ENCODE results near the gene ITPKB. TPM values are rescaled to one million over a fixed set of nuclear protein-coding genes. Genes with fewer than 3 reads are reported as not detected.

The ITPKB gene
- total and polyA plus RNA-seq, 7 experiments from 2014 or later: 51.7 to 429 (median 177) TPM

DNA sequence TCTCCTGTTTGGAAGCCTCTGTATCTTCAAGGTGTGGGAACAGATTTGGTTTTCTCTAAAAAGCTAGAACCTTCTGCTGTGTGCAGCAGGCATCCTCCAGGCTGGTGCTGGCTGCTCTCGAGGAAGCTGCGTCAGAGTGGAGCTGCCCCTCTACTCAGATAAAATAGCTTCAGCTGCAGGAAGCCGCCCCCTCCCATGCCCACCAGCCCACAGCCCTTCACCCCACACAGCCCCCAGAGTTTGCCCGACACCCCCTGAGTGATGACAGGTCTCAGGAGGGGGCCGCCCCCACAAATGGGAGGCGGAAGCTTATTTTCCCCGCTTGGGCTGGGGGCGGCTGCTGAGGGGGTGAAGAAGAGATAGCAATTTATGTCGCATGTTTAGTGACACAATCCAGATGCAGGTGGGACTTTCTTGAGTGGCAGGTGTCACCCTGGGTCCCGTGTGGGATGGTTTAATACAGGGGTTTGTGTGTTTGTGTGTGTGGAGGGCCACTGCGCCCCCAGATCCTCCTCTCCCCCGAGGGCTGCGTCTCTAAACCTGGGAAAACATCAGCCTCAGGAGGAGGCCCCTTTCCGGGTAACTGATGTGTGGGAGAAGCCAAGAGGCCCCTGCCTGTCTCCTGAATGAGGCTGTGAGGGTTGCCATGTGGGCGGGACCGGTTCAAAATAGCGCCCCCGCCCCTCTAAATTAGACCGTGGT lies 135.1 kb downstream of the ITPKB start:
- no peak overlapping the region for H3K4me3 ChIP-seq (ENCODE audit: low read length)
- H3K9me3 ChIP-seq (ENCODE audit: control insufficient read depth in 2 of 3, low read length in 3 of 3): no peaks in the 10 kb centered on the region
- Mint-ChIP-seq H3K27ac (peak overlapping the region in 1 of 9 donors; percentile 21), H3K4me3 (no peak overlapping the region), H3K4me1 (peaks cover 0 to 6% (median 0%) of the 10 kb centered on the region in 7 donors), H3K27me3 (peaks cover 0 to 2% (median 0%) of the 10 kb centered on the region in 5 donors), H3K36me3 (no peaks in the 10 kb centered on the region), H3K9me3 (no peaks in the 10 kb centered on the region)
- DNase-seq: no peak
- H3K27me3 ChIP-seq (ENCODE audit: control insufficient read depth in 2 of 2, insufficient read depth in 2 of 2, low read length in 2 of 2): no peaks in the 10 kb centered on the region
- ChIA-PET POLR2A (no interaction called here), CTCF (interaction anchor here (1.3 kb wide), 1 partner anchor 23 kb away, joined by 4 read pairs; no protein-coding TSS in a partner anchor)
- H3K36me3 ChIP-seq (ENCODE audit: control insufficient read depth in 2 of 3, insufficient read depth in 3 of 3, low read length in 3 of 3): no peaks in the 10 kb centered on the region
- H3K27ac ChIP-seq (ENCODE audit: low read depth, low read length): no peak overlapping the region
- intact Hi-C loops (cut with micrococcal nuclease): loop anchor here in 1 of 2 donors (10.0 kb wide), 1 partner anchor 479 kb away; no protein-coding TSS in a partner anchor
- ATAC-seq: no peak
- no peaks in the 10 kb centered on the region for H3K4me1 ChIP-seq (ENCODE audit: control insufficient read depth in 2 of 2, insufficient read depth in 2 of 2, low read length in 2 of 2)

DNA sequence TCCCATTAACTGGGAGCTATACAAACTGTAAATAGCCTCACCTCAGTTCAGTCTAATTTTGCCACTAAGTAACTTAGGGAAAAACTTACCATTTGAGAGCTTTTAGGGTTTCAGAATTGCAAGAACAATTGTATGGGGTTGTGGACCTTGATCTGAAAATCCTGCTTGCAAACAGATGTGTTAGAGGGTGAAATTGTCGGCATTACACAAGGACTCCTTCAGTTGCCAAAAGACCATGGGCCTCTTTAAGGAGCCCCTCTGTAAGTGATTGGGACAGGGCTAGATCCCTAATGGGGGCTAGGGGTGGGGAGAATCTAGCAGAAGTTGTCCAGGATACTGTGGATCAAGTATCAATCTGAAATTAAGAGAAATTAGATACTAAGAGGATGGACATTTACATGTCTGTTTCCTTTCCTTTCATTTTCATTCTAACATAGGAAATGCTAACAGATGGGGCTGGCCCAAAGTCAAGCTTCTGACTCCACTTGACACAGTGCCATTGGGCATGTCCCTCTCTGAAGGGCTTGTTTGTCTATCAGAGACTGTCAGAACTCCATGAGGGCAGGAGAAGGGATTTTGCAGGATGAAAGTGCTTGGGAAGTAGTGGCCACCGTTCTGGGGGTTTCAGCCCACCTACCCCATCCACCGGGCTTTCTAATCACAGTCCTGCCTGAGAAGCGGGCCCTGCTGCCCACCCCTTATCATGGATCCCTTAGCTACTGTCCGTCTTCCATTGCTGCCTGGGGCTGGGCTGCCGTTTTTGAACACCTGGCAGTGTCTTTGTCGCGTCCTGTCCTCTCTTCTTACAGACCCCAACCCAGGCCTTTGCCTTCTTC lies 135.8 kb downstream of the ITPKB start:
- Mint-ChIP-seq H3K36me3 (no peaks in the 10 kb centered on the region), H3K4me3 (no peak overlapping the region), H3K4me1 (peaks cover 0 to 6% (median 0%) of the 10 kb centered on the region in 7 donors), H3K27me3 (peaks cover 0 to 10% (median 5%) of the 10 kb centered on the region in 5 donors), H3K9me3 (peaks cover 0 to 3% (median 0%) of the 10 kb centered on the region in 11 donors), H3K27ac (no peak overlapping the region)
- Histone ChIP-seq H3K9me3 (ENCODE audit: control insufficient read depth in 2 of 3, low read length in 3 of 3) (no peaks in the 10 kb centered on the region), H3K4me1 (ENCODE audit: control insufficient read depth in 2 of 2, insufficient read depth in 2 of 2, low read length in 2 of 2) (no peaks in the 10 kb centered on the region), H3K27me3 (ENCODE audit: control insufficient read depth in 2 of 2, insufficient read depth in 2 of 2, low read length in 2 of 2) (no peaks in the 10 kb centered on the region), H3K4me3 (ENCODE audit: low read length) (no peak overlapping the region), H3K27ac (ENCODE audit: low read depth, low read length) (no peak overlapping the region), H3K36me3 (ENCODE audit: control insufficient read depth in 2 of 3, insufficient read depth in 3 of 3, low read length in 3 of 3) (no peaks in the 10 kb centered on the region)
- POLR2A ChIA-PET: no interaction called here
- ATAC-seq: no peak
- intact Hi-C loops (cut with micrococcal nuclease): loop anchor here in 1 of 2 donors (10.0 kb wide), 1 partner anchor 478 kb away; no protein-coding TSS in a partner anchor
- CTCF ChIA-PET: interaction anchor here (1.3 kb wide), 1 partner anchor 22 kb away, joined by 4 read pairs; no protein-coding TSS in a partner anchor
- no peak for DNase-seq

DNA sequence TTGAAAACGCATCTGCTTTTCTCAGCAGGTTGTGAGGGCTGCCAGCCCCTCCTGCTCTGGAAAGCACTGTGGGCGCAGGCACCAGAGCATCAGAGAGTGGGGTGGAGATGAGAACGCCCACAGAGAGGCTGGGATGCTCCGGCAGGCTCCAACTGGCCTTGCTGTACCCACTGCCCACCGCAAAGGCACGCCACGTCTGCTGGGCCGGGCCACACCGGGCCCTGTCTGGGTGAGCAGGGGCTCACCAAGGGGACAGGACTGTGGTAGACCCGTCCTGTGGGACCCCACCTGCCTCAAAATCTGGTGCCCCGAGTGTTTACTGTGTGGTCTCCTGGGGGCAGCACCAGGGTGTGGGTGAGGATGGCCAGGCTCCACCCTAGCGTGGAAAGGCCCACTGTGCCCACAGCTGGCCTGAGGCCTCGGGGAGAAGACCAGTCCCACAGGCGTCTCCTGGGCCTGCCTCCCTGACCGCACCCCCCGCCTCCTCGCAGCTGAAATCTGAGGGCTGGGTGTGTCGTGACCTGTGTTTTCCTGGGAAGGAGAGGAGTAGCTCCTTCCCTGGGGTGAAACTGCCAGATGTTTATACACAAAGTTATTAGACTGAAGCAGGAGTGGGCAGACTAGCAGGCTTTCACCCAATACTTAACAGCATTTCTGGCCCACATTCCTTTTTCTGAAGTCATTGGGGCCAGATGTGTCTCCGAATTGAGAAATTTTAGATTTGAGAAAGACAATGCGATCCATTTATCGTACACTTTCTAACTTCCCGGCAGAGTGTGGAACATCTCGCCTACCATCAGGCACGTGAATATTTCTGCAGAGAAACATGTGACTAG lies 136.7 kb downstream of the ITPKB start:
- no peaks in the 10 kb centered on the region for H3K27me3 ChIP-seq (ENCODE audit: control insufficient read depth in 2 of 2, insufficient read depth in 2 of 2, low read length in 2 of 2)
- H3K4me1 ChIP-seq (ENCODE audit: control insufficient read depth in 2 of 2, insufficient read depth in 2 of 2, low read length in 2 of 2): no peaks in the 10 kb centered on the region
- no peak for ATAC-seq
- H3K4me1 Mint-ChIP-seq: peaks cover 0 to 6% (median 0%) of the 10 kb centered on the region in 7 donors
- ChIA-PET CTCF (no interaction called here), POLR2A (no interaction called here)
- no peaks in the 10 kb centered on the region for H3K9me3 ChIP-seq (ENCODE audit: control insufficient read depth in 2 of 3, low read length in 3 of 3)
- no peak overlapping the region for H3K4me3 Mint-ChIP-seq
- H3K36me3 ChIP-seq (ENCODE audit: control insufficient read depth in 2 of 3, insufficient read depth in 3 of 3, low read length in 3 of 3): no peaks in the 10 kb centered on the region
- H3K36me3 Mint-ChIP-seq: no peaks in the 10 kb centered on the region
- DNase-seq: no peak
- H3K9me3 Mint-ChIP-seq: peaks cover 0 to 3% (median 0%) of the 10 kb centered on the region in 11 donors
- peaks cover 3 to 10% (median 6%) of the 10 kb centered on the region in 5 donors for H3K27me3 Mint-ChIP-seq
- intact Hi-C loops (cut with micrococcal nuclease): loop anchor here in 1 of 2 donors (10.0 kb wide), 1 partner anchor 478 kb away; no protein-coding TSS in a partner anchor
- no peak overlapping the region for H3K27ac ChIP-seq (ENCODE audit: low read depth, low read length)
- no peak overlapping the region for H3K27ac Mint-ChIP-seq
- H3K4me3 ChIP-seq (ENCODE audit: low read length): no peak overlapping the region

DNA sequence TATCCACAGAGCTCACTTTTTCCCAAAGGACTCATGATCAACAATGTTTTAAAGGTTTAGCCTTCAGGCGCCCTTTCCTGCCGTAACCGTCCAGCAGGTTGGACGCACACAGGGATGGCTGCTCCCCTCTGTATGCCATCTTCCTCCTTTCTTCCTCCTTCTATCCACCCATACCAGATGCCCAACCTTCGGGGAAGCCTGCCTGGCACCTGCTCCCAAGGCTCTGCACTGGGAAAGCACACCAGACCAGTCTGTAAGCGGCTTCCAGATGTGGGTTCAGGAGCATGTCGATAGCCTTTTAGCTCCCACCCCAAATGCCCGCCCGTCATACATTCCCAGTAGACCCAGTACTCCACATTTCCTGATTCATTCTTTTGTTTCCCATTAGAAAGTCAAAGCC lies 137.6 kb downstream of the ITPKB start:
- no peaks in the 10 kb centered on the region for H3K27me3 ChIP-seq (ENCODE audit: control insufficient read depth in 2 of 2, insufficient read depth in 2 of 2, low read length in 2 of 2)
- no peak overlapping the region for H3K27ac Mint-ChIP-seq
- ATAC-seq: no peak

DNA sequence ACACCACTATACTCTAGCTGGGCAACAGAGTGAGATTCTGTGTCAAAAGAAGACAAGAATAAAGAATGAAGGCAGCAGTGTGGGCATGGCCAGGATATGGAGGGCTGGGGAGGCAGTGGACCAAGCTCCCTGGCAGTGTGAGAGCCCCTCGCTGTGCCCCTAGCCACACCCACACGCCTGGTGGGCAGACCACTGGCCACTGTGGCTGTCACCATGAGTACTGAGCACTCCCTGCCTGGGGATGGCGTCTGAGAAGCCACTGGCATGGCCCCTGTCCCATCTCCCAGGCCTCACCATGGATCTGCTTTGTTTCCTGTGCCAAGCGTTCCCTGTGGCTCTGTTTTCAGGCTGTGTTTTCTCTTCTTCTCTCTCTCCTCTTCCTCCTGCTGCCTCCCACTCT lies 138.8 kb downstream of the ITPKB start:
- Histone ChIP-seq H3K27me3 (ENCODE audit: control insufficient read depth in 2 of 2, insufficient read depth in 2 of 2, low read length in 2 of 2) (no peaks in the 10 kb centered on the region), H3K4me3 (ENCODE audit: low read length) (no peak overlapping the region), H3K4me1 (ENCODE audit: control insufficient read depth in 2 of 2, insufficient read depth in 2 of 2, low read length in 2 of 2) (no peaks in the 10 kb centered on the region), H3K27ac (ENCODE audit: low read depth, low read length) (no peak overlapping the region), H3K36me3 (ENCODE audit: control insufficient read depth in 2 of 3, insufficient read depth in 3 of 3, low read length in 3 of 3) (no peaks in the 10 kb centered on the region), H3K9me3 (ENCODE audit: control insufficient read depth in 2 of 3, low read length in 3 of 3) (no peaks in the 10 kb centered on the region)
- CTCF ChIA-PET: no interaction called here
- H3K27ac Mint-ChIP-seq: no peak overlapping the region
- H3K36me3 Mint-ChIP-seq: peaks cover 0 to 5% (median 0%) of the 10 kb centered on the region in 5 donors
- H3K27me3 Mint-ChIP-seq: peaks cover 3 to 10% (median 6%) of the 10 kb centered on the region in 5 donors
- POLR2A ChIA-PET: interaction anchor here (0.5 kb wide), 1 partner anchor 47 kb away, joined by 3 read pairs; no protein-coding TSS in a partner anchor
- peaks cover 0 to 5% (median 2%) of the 10 kb centered on the region in 11 donors for H3K9me3 Mint-ChIP-seq
- DNase-seq: no peak
- no peak for ATAC-seq
- peaks cover 0 to 6% (median 0%) of the 10 kb centered on the region in 7 donors for H3K4me1 Mint-ChIP-seq
- intact Hi-C loops (cut with micrococcal nuclease): loop anchor here in 1 of 2 donors (10.0 kb wide), 1 partner anchor 475 kb away; no protein-coding TSS in a partner anchor
- H3K4me3 Mint-ChIP-seq: no peak overlapping the region

More for the DNA sequence above, 137.6 kb downstream of the ITPKB start:
- Mint-ChIP-seq H3K9me3 (peaks cover 0 to 3% (median 0%) of the 10 kb centered on the region in 11 donors), H3K4me1 (peaks cover 0 to 6% (median 0%) of the 10 kb centered on the region in 7 donors), H3K36me3 (no peaks in the 10 kb centered on the region), H3K4me3 (no peak overlapping the region), H3K27me3 (peaks cover 3 to 10% (median 6%) of the 10 kb centered on the region in 5 donors)
- Histone ChIP-seq H3K27ac (ENCODE audit: low read depth, low read length) (no peak overlapping the region), H3K4me1 (ENCODE audit: control insufficient read depth in 2 of 2, insufficient read depth in 2 of 2, low read length in 2 of 2) (no peaks in the 10 kb centered on the region), H3K4me3 (ENCODE audit: low read length) (no peak overlapping the region), H3K9me3 (ENCODE audit: control insufficient read depth in 2 of 3, low read length in 3 of 3) (no peaks in the 10 kb centered on the region), H3K36me3 (ENCODE audit: control insufficient read depth in 2 of 3, insufficient read depth in 3 of 3, low read length in 3 of 3) (no peaks in the 10 kb centered on the region)
- intact Hi-C loops (cut with micrococcal nuclease): loop anchor here in 1 of 2 donors (10.0 kb wide), 1 partner anchor 477 kb away; no protein-coding TSS in a partner anchor
- ChIA-PET POLR2A (no interaction called here), CTCF (no interaction called here)
- DNase-seq: no peak

Data from naive thymus-derived CD4-positive, alpha-beta T cell (primary cell).